HL-60/S4 treated with phorbol 12-myristate 13-acetate at 8.2 ng/mL for 4 days and 3 days (cell line): Measurements from ENCODE around the gene SND1.

Experiments used
- in situ Hi-C: fragments of 300-500 bp; cut with MboI; formaldehyde crosslinking; loops from 2 replicates; pipeline ENCODE4 v1.15.0; 2022; ENCODE audit warnings: low sequenced_read_pairs

The SND1 gene

DNA sequence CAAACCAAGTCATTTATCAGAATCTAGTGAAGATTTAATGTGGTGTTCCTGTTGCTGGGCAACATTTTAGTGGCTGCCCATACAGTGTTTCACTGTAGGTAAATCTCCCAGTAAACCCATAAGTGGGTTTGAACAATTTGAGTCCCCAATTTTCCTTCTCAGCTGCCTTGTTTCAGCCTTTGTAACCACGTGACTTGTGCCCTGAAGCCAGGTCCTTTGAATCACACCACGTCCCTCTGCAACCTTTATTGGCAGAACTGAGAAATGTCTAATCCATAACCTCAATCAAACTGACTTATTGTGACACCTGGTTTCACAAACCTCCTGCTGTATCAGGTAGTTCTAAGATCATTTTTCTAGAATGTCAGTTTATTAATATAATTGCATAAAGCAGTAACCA is 30.1 kb downstream of the SND1 start:
- in situ Hi-C loops: no loop called here

GRCh38 chr7:127683776-127684681 is 32.0 kb downstream of the SND1 start:
- in situ Hi-C loops: no loop called here

GRCh38 chr7:127689194-127689772 is 37.3 kb downstream of the SND1 start:
- in situ Hi-C loops: no loop called here

DNA sequence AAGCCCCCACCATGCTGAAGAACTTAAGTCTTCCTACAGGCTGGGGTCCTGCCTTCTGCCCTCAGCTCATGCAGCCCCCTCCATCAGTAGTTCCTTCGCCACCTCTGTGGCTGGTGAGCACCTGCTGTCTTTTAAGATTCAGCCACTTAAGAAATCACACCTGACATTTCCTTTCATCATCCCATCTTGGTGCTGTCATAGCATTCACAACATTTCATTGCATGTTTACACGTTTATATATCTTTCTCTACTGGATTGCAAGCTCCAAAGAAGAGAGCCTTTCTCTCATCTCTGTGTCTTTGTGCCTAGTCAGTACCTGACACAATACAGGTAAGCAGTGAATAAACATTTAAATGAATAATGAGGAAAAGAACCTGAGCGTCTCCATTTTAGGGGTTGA is 38.3 kb downstream of the SND1 start:
- in situ Hi-C loops: no loop called here

GRCh38 chr7:127690806-127691205 is 38.8 kb downstream of the SND1 start:
- in situ Hi-C loops: no loop called here

DNA sequence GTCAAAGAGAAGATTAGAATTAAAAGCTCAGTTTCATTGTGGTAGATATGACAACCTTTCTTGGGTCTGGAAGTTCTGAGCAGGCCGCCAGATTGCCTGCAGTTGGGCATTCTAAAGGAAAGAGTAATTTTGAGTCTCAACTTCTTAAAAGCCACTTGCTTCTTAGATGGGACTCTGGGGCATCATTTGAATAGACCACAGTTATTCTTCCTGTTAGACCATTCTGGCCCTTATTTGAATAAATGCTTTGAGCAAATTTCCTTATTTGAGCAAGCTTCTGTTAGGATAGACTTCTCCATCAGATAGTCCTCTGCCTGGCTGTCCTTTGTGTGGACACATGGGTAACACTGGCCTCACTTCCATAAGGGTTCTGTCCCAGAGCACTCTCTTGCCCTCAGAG is 40.2 kb downstream of the SND1 start:
- in situ Hi-C loops: no loop called here

GRCh38 chr7:127699853-127700252 is 47.9 kb downstream of the SND1 start:
- in situ Hi-C loops: no loop called here

DNA sequence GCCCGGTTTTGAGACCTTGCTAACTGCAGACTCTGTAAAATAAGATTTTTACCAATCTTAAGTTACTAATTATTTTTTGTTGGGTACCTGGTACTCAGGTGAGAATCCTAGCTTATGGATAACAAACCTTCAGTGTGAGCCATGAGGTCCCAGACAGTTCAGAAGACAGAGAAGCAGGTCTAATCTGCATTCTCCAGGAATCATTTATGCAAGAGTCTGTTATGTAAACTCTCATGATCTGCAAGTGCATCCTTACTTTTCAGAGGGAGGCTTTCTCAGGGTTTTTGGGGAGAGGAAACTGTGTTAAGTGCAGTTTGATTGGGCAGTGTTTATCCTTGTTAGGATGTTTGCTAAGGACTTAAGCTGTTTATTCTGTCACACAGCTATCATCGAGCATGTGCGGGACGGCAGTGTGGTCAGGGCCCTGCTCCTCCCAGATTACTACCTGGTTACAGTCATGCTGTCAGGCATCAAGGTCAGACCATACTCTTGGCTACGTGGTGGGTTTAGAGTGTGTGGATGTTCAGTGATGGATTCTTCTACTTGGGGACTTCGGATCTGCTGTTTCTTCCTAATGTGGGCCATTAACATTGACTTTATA is 50.2 kb downstream of the SND1 start:
- in situ Hi-C loops: no loop called here

DNA sequence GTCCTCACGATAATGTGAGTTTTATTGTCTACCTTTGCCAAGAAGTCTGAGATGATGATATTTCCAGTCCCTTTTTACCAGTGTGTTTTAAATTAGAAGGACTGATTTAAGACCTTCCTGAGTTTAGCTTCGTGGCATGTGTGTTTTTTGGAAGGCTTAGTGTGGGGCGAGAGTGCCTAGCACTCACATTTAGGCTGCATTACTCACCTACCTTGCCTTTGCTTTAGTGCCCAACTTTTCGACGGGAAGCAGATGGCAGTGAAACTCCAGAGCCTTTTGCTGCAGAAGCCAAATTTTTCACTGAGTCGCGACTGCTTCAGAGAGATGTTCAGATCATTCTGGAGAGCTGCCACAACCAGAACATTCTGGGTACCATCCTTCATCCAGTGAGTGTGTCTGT is 50.9 kb downstream of the SND1 start:
- in situ Hi-C loops: no loop called here

GRCh38 chr7:127704211-127704610 is 52.2 kb downstream of the SND1 start:
- in situ Hi-C loops: no loop called here

DNA sequence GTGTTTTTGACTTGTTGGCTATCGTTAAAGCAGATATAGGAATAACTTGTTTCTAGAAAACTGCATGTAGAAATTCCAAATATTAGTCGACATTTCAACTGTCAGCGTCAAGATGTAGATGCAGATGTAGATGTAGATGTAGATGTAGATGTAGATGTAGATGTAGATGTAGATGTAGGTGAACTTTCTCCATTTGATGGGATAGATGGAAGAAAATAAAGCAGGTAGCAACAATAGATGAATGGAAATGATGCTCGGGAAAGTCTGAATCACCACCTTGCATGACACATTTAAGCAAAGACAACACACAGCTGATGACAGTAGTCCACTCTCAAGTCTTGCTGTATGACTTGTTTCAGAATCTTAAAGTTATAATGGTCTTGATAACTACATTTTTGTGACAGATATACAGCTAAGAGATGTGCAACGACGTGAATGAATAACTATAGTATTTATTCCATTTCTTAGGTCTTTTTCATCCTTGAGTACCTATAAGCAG is 53.5 kb downstream of the SND1 start:
- in situ Hi-C loops: no loop called here

- in situ Hi-C loops: no loop called here
These were observed 54.8 kb downstream of the SND1 start for GRCh38 chr7:127706766-127707165.

GRCh38 chr7:127708201-127708600 is 56.2 kb downstream of the SND1 start:
- in situ Hi-C loops: no loop called here

DNA sequence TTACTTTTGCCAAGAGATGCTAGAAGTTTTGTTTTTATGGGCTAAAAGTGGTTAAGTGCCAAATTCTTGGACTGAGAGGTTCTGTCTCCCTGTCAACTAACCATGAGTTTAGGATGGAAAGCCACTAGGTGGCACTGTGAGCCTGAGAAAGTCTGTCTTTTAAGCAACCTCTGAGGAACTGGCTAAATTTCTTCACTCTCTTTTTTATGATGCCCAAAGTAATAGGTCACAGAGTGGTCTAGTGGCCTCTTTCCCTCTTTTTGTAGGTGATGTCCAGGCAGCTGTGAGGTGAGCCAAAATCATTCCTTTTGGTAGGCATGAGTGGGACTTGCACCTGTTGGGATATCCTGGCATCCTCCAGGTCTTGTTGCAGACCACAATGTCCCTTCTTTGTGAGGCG is 56.8 kb downstream of the SND1 start:
- in situ Hi-C loops: no loop called here

- in situ Hi-C loops: loop anchor here (10.0 kb wide), 1 partner anchor 494 kb away; no protein-coding TSS in a partner anchor
These were observed 58.6 kb downstream of the SND1 start for GRCh38 chr7:127710635-127711034.

GRCh38 chr7:127711872-127712271 is 59.9 kb downstream of the SND1 start:
- in situ Hi-C loops: loop anchor here (10.0 kb wide), 1 partner anchor 493 kb away; no protein-coding TSS in a partner anchor

DNA sequence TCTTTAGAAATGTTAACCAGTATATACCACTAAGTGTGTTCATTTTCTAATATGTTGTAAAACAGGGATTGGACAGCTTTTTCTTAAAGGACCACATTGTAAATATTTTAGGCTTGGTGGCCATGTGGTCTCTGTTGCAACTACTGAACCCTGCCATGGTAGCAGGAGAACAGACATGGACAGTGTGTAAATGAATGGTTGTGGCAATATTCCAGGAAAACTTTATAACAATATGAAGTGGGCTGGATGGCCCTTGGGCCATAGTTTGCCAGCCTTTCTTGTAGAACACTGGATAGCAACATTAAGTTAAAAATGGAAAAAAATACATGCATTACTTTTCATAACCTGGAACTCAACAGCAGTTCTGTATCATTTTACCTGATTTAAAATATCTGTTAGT is 61.0 kb downstream of the SND1 start:
- in situ Hi-C loops: loop anchor here (10.0 kb wide), 1 partner anchor 492 kb away; no protein-coding TSS in a partner anchor

DNA sequence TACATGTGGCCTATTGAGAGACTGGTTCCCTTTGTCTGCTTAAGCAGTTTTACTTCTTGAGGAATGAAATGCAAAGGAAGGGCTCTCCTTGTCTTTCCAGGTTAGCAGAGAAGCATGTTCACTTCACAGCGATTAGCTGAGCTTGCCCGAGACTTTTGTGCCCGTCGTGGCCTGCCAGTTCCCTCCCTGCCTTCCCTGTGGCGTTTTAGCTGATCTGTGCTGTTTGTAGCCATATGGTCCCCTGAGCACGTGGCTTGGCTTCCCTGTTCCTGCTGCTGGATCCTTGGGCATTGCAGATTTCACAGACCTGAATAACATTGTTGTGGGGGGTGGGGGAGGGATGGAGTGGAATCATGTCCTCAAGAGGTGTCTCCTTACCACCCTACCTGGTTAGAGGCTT is 61.8 kb downstream of the SND1 start:
- in situ Hi-C loops: loop anchor here (10.0 kb wide), 1 partner anchor 491 kb away; no protein-coding TSS in a partner anchor

DNA sequence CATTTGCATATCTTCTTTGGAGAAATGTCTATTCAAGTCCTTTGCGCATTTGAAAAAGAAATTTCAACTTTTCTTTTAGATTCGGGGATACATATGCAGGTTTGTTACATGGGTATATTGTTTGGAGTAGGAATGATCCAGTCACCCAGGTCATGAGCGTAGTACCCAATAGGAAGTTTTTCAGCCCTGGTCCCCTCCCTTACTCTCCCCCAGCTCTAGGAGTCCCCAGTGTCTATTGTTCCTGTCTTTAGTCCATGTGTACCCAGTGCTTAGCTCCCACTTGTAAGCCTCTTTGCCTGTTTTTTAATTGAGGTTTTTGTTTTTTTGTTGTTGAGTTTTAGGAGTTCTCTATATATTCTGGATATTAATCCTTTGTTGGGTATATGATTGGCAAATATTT is 63.3 kb downstream of the SND1 start:
- in situ Hi-C loops: loop anchor here (10.0 kb wide), 1 partner anchor 490 kb away; no protein-coding TSS in a partner anchor

- in situ Hi-C loops: loop anchor here (10.0 kb wide), 1 partner anchor 489 kb away; no protein-coding TSS in a partner anchor
These were observed 63.9 kb downstream of the SND1 start for GRCh38 chr7:127715901-127716300.
